Panc1 (cell line): ENCODE data around the gene RFX7. TPM values are rescaled to one million over a fixed set of nuclear protein-coding genes. Genes with fewer than 3 reads are reported as not detected.

Source experiments
- ATAC-seq: fragments of 200-7000 bp; cut with Tn5 transposase; 2 replicates; pipeline ENCODE4 v1.9.1; 2020; ENCODE audit warnings: mild to moderate bottlenecking, moderate library complexity
- BruUV-seq: library from RNA; stranded (reverse); fragments of 400-500 nt; replicated peaks from 2 replicates; lab custom pipeline; 2021; lab: Mats Ljungman, UMichigan
- CTCF ChIA-PET: fragments of 300-600 bp; sonication (Branson Sonifier 250); formaldehyde crosslinking; loops from one replicate; lab custom pipeline; 2022; ENCODE audit warnings: antibody characterized with exemption; lab: Charles Lee
- POLR2A ChIA-PET: fragments of 300-600 bp; sonication (Branson Sonifier 250); formaldehyde crosslinking; loops from one replicate; lab custom pipeline; 2022; ENCODE audit warnings: antibody characterized with exemption; lab: Charles Lee
- DNase-seq: peaks from one replicate; pipeline ENCODE4 v3.0.0-alpha.2; 2010; ENCODE audit warnings: low read depth, low spot score
- H3K27ac ChIP-seq: 2 replicates; pipeline ENCODE4 v1.5.1; 2011; ENCODE audit warnings: mild to moderate bottlenecking, low read length, inconsistent platforms
- H3K27me3 ChIP-seq: fragments of 200-500 bp; sonication (Bioruptor generic); 2 replicates; pipeline ENCODE4 v1.6.0; 2014; ENCODE audit warnings: low read length, inconsistent platforms; ENCODE audit not compliant: control insufficient read depth, insufficient read depth
- H3K36me3 ChIP-seq: fragments of 200-500 bp; sonication (Bioruptor generic); 2 replicates; pipeline ENCODE4 v1.5.1; 2014; ENCODE audit warnings: inconsistent platforms, mild to moderate bottlenecking, low read length, moderate library complexity; ENCODE audit not compliant: control insufficient read depth, insufficient read depth
- H3K4me1 ChIP-seq: 2 replicates; pipeline ENCODE4 v1.5.1; 2011; ENCODE audit warnings: inconsistent platforms, mild to moderate bottlenecking, low read length, moderate library complexity; ENCODE audit not compliant: control insufficient read depth, insufficient read depth
- H3K4me3 ChIP-seq, 2 experiments: 2 replicates each; pipeline ENCODE4 v1.5.1; 2011 to 2012; ENCODE audit warnings: low read depth in 2 of 2, low read length in 2 of 2, mild to moderate bottlenecking in 2 of 2, inconsistent platforms in 1 of 2, moderate library complexity in 1 of 2
- H3K9me3 ChIP-seq: fragments of 200-500 bp; sonication (Bioruptor generic); 2 replicates; pipeline ENCODE4 v1.5.1; 2014; ENCODE audit warnings: low read depth, mild to moderate bottlenecking, inconsistent platforms, low read length, moderate library complexity; ENCODE audit not compliant: control insufficient read depth, insufficient read depth
- CTCF ChIP-seq: fragments of 450-650 bp; IDR thresholded peaks from 2 replicates; pipeline ENCODE4 v1.5.1; 2017; ENCODE audit warnings: mild to moderate bottlenecking
- POLR2AphosphoS5 ChIP-seq: IDR thresholded peaks from 2 replicates; pipeline ENCODE4 v1.6.1; 2012; ENCODE audit warnings: mild to moderate bottlenecking, low read depth, low read length, moderate library complexity
- REST ChIP-seq, 2 experiments: IDR thresholded peaks; 2 replicates each; pipeline ENCODE4 v1.6.1; 2011 to 2012; ENCODE audit warnings: low read depth in 2 of 2, control low read depth in 1 of 2, low read length in 1 of 2, mild to moderate bottlenecking in 1 of 2, moderate library complexity in 1 of 2; ENCODE audit not compliant: insufficient read depth in 1 of 2
- SIN3A ChIP-seq: IDR thresholded peaks from 2 replicates; pipeline ENCODE4 v1.6.1; 2012; ENCODE audit warnings: low read depth, mild to moderate bottlenecking, low read length, moderate library complexity, borderline replicate concordance; ENCODE audit not compliant: insufficient read depth
- TCF7L2 ChIP-seq: IDR thresholded peaks from 2 replicates; pipeline ENCODE4 v1.6.1; 2011; ENCODE audit warnings: mild to moderate bottlenecking, low read depth, low read length, inconsistent platforms
- in situ Hi-C: cut with HindIII; loops from 2 replicates; pipeline ENCODE4 v1.10.0; 2016; ENCODE audit warnings: low sequenced_read_pairs, low pct_unique_long_range_greater_than_20kb
- intact Hi-C: fragments of 100-400 bp; cut with micrococcal nuclease; formaldehyde crosslinking; loops from one replicate; pipeline ENCODE4 v1.10.0; 2022; ENCODE audit not compliant: unreplicated experiment
- total RNA-seq: library from RNA; stranded (reverse); gene quantifications from one replicate; pipeline ENCODE4 v1.2.1, GENCODE V29; 2021; ENCODE audit not compliant: unreplicated experiment

Gene RFX7
- total RNA-seq, 1 experiment from 2014 or later: 24.2 TPM

- DNase-seq: no peak
- intact Hi-C loops: no loop called here
- H3K4me1 ChIP-seq: peaks cover 7% of the 10 kb centered on the region; the same call in 1 of the 2 replicates
- BruUV-seq: no TSS peak
- peak; percentile 65; the same call in 1 of the 2 replicates for ATAC-seq
- H3K36me3 ChIP-seq: no peaks in the 10 kb centered on the region
- CTCF ChIA-PET: no interaction called here
- in situ Hi-C loops: no loop called here
- no peaks in the 10 kb centered on the region for H3K27me3 ChIP-seq
- no peaks in the 10 kb centered on the region for H3K9me3 ChIP-seq
- POLR2A ChIA-PET: interaction anchor here (0.6 kb wide), 1 partner anchor 59 kb away, joined by 3 read pairs; no protein-coding TSS in a partner anchor
- H3K27ac ChIP-seq: no peak overlapping the region
- no peak overlapping the region for H3K4me3 ChIP-seq
- TF ChIP-seq REST (IDR thresholded peaks at IDR 0.05; ENCODE audit: insufficient read depth in 1 of 2, low read depth in 2 of 2, low read length in 1 of 2): no peak
- TF ChIP-seq POLR2AphosphoS5: no peak
- TF ChIP-seq CTCF: no peak
- no peak for TF ChIP-seq TCF7L2
- no peak for TF ChIP-seq SIN3A
Observed at GRCh38 chr15:56215769-56216168, 27.9 kb downstream of the RFX7 start.

- Histone ChIP-seq H3K4me3 (no peak overlapping the region), H3K27ac (no peak overlapping the region), H3K36me3 (no peaks in the 10 kb centered on the region), H3K9me3 (no peaks in the 10 kb centered on the region), H3K4me1 (peaks cover 7% of the 10 kb centered on the region; the same call in 1 of the 2 replicates), H3K27me3 (no peaks in the 10 kb centered on the region)
- ATAC-seq (no peak), DNase-seq (no peak)
- in situ Hi-C loops (no loop called here), intact Hi-C loops (no loop called here)
- ChIA-PET POLR2A (no interaction called here), CTCF (no interaction called here)
- BruUV-seq: no TSS peak
- no peak for TF ChIP-seq REST (IDR thresholded peaks at IDR 0.05; ENCODE audit: insufficient read depth in 1 of 2, low read depth in 2 of 2, low read length in 1 of 2)
Observed at GRCh38 chr15:56211960-56212550, 31.6 kb downstream of the RFX7 start.
